Transverse colon (tissue), 4 donors: Measurements from ENCODE around the gene HAUS1. TPM values are rescaled to one million over a fixed set of nuclear protein-coding genes. Genes with fewer than 3 reads are reported as not detected.

ENCODE experiments used
- DNase-seq: peaks from one replicate; pipeline ENCODE4 v3.0.0-alpha.2; 2019
- H3K27ac ChIP-seq, 4 donors: fragments of 200-600 bp; sonication (generic); 2 replicates each; pipeline ENCODE4 v1.5.1; 2016 to 2018; ENCODE audit warnings: inconsistent platforms in 4 of 4
- H3K27me3 ChIP-seq: fragments of 200-600 bp; sonication (generic); 2 replicates; pipeline ENCODE4 v1.5.1; 2017; ENCODE audit warnings: inconsistent platforms
- H3K36me3 ChIP-seq, 4 donors: fragments of 200-600 bp; sonication (generic); 2 replicates each; pipeline ENCODE4 v1.5.1; 2017 to 2019; ENCODE audit warnings: inconsistent platforms in 4 of 4
- H3K4me1 ChIP-seq, 4 donors: fragments of 200-600 bp; sonication (generic); 2 replicates each; pipeline ENCODE4 v1.5.1; 2017 to 2020; ENCODE audit warnings: inconsistent platforms in 4 of 4
- H3K4me3 ChIP-seq, 4 donors: fragments of 200-600 bp; sonication (generic); 1 replicate in 1 of 4; 2 replicates in 3 of 4; pipeline versions ENCODE4 v1.5.1 to v1.6.1; 2017 to 2019; ENCODE audit warnings: inconsistent platforms in 4 of 4
- H3K9me3 ChIP-seq, 2 donors: fragments of 200-600 bp; sonication (generic); 2 replicates each; pipeline ENCODE4 v1.5.1; 2017 to 2019; ENCODE audit warnings: inconsistent platforms in 2 of 2
- EP300 ChIP-seq: sonication (generic); formaldehyde crosslinking; IDR thresholded peaks from one replicate; pipeline ENCODE4 v1.6.1; 2017; ENCODE audit warnings: antibody characterized with exemption, low read depth
- POLR2A ChIP-seq: fragments of 450-650 bp; IDR thresholded peaks from one replicate; pipeline ENCODE4 v1.6.1; 2016; ENCODE audit warnings: antibody characterized with exemption, mild to moderate bottlenecking, moderate library complexity
- POLR2AphosphoS5 ChIP-seq, 3 donors: sonication (generic); formaldehyde crosslinking; IDR thresholded peaks; one replicate each; pipeline ENCODE4 v1.6.1; 2016; ENCODE audit warnings: antibody characterized with exemption in 3 of 3
- WGBS, 2 donors: methylation state at CpG; one replicate each; pipeline ENCODE4 v1.1.5; 2018; ENCODE audit warnings: low coverage in 1 of 2; 5-methylcytosine and 5-hydroxymethylcytosine counted together
- in situ Hi-C, 4 donors: fragments of 200-750 bp; cut with MboI; loops; one replicate each; pipeline versions ENCODE4 v1.15.0 to v1.15.1; 2017; ENCODE audit warnings: low sequenced_read_pairs in 3 of 4, low pct_ligation_motif_present in 1 of 4, low pct_unique_long_range_greater_than_20kb in 1 of 4
- intact Hi-C: fragments of 100-400 bp; cut with DNase I; formaldehyde crosslinking; loops from one replicate; pipeline ENCODE4 v1.15.1; 2023; ENCODE audit warnings: low total_unique reads
- total RNA-seq, 4 donors: library from RNA; depleted of rRNA; stranded (reverse); fragments of >200 nt; gene quantifications; one replicate each; pipeline ENCODE4 v1.1.0, GENCODE V29; 2016
- TF ChIP-seq, protein P1 (sequence below), 5 experiments: fragments of 200-600 bp in 3 of 5; fragments of 450-650 bp in 2 of 5; sonication (generic) in 3 of 5; IDR thresholded peaks; 1 replicate in 2 of 5; 2 replicates in 3 of 5; pipeline ENCODE4 v1.5.1; 2016 to 2017; ENCODE audit warnings: antibody characterized with exemption in 5 of 5, inconsistent platforms in 3 of 5, mild to moderate bottlenecking in 2 of 5, moderate library complexity in 1 of 5

Gene HAUS1, protein sequence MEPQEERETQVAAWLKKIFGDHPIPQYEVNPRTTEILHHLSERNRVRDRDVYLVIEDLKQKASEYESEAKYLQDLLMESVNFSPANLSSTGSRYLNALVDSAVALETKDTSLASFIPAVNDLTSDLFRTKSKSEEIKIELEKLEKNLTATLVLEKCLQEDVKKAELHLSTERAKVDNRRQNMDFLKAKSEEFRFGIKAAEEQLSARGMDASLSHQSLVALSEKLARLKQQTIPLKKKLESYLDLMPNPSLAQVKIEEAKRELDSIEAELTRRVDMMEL
- 10 to 100 TPM in 2 of 4 donors, 1 to 10 TPM in 1, not detected in 1; 1.6 to 33.5 (median 19.8) TPM for total RNA-seq

DNA sequence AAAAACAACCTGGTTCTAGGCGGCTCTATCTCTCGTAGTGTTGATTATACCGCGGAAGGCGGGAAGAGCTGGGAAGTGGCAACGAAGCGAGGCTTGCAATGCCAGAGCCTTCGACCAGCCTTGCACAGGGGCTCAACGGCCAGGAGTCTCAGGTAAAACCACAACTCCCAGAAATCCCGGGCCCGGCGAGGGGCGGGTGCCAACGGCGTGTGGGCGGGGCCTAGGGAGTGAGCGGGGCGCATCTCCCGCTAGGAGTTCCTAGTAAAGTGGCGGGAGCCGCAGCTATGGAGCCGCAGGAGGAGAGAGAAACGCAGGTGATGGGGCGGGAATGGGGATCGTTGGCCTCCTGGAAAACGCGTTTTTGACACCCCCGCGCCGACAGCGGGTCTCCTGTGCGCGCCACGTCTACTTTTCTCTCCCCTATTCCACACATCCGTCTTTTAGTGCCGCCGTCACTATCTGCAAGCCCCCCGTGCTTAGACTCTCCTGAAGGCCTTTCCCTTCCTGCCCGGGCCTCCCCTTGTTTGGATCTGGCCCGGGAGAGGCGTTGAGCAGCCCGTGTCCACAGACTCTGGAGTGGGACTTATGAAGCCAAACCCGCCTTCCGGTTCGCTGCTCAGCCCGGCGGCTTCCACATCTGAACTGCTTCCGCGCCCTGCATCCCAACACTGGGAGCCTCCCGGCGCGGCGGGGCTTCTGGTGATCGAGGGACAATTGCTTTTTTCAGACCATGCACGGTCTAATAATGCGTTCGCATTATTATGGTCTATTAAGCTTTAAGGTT lies at the start of gene HAUS1:
HAUS1 (plus strand) TSS at position 258 of the 784 bp plus-strand sequence; CDS start at position 285, 27 bp downstream.
- Histone ChIP-seq H3K4me3 (peak within 1 kb of the TSS; percentile 59 to 97 (median 84)), H3K4me1 (peaks cover 3 to 17% (median 12%) of the 10 kb centered on the region in 4 donors), H3K27me3 (no peaks in the 10 kb centered on the region), H3K36me3 (no peaks in the 10 kb centered on the region), H3K27ac (peak within 1 kb of the TSS; percentile 91 to 95 (median 91)), H3K9me3 (no peaks in the 10 kb centered on the region)
- DNase-seq = peak; percentile 95
- in situ Hi-C loops = no loop called here
- WGBS, 2 donors = 0 to 2% methylated on average over 12 to 55 of the region's 57 CpGs
- peak; percentile 71 to 87 (median 79) for TF ChIP-seq POLR2AphosphoS5 (IDR thresholded peaks at IDR 0.05)
- TF ChIP-seq POLR2A = peak; percentile 77
- TF ChIP-seq, protein P1, sequence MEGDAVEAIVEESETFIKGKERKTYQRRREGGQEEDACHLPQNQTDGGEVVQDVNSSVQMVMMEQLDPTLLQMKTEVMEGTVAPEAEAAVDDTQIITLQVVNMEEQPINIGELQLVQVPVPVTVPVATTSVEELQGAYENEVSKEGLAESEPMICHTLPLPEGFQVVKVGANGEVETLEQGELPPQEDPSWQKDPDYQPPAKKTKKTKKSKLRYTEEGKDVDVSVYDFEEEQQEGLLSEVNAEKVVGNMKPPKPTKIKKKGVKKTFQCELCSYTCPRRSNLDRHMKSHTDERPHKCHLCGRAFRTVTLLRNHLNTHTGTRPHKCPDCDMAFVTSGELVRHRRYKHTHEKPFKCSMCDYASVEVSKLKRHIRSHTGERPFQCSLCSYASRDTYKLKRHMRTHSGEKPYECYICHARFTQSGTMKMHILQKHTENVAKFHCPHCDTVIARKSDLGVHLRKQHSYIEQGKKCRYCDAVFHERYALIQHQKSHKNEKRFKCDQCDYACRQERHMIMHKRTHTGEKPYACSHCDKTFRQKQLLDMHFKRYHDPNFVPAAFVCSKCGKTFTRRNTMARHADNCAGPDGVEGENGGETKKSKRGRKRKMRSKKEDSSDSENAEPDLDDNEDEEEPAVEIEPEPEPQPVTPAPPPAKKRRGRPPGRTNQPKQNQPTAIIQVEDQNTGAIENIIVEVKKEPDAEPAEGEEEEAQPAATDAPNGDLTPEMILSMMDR (IDR thresholded peaks at IDR 0.05) = no peak
- TF ChIP-seq EP300 = no peak
- intact Hi-C loops = no loop called here

DNA sequence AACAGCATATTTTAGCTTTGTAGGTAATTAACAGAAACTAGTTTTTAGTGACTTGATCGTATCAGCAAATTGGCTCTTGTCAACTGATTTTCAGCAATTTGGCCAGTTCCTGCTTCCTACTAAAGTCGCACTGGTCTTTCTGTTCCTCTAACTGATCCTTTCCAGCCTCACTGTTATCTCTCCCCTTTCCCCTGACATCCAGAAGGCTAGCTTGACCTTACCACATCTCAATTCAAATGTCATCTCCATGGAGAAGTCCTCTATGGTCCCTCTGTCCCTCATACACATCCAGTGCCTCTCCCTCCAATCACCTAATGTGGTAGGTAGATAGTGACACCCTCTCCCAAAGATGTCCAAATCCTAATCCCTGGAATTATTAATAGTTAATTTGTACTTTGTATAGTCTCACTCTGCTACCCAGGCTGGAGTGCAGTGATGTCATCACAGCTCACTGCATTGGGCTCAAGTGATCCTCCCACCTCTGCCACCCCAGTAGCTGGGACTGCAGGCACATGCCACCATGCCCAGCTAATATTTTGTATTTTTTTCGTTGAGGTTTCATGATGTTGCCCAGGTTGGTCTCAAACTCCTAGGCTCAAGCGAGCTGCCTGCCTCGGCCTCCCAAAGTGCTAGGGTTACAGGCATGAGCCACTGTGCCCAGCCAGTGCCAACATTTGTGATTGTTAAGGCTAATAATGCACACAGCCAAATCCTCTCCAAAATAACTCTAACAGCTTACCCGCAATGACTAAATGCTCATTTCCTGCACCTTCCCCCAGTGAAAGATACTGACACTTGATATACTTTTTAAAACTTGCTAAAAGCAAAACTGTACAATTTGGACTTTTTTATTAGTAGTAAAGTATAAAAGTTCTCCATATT lies 49.0 kb upstream of the HAUS1 start:
- intact Hi-C loops (no loop called here), in situ Hi-C loops (no loop called here)
- Histone ChIP-seq H3K9me3 (no peaks in the 10 kb centered on the region), H3K36me3 (no peaks in the 10 kb centered on the region), H3K27ac (no peak overlapping the region), H3K4me3 (no peak overlapping the region), H3K27me3 (no peaks in the 10 kb centered on the region), H3K4me1 (peaks cover 0 to 8% (median 3%) of the 10 kb centered on the region in 4 donors)
- WGBS, 2 donors = 80 to 87% methylated on average over 6 of the region's 6 CpGs
- TF ChIP-seq, protein P1 (IDR thresholded peaks at IDR 0.05) = no peak
- TF ChIP-seq EP300 (no peak), POLR2A (no peak), POLR2AphosphoS5 (IDR thresholded peaks at IDR 0.05) (no peak)
- no peak for DNase-seq

DNA sequence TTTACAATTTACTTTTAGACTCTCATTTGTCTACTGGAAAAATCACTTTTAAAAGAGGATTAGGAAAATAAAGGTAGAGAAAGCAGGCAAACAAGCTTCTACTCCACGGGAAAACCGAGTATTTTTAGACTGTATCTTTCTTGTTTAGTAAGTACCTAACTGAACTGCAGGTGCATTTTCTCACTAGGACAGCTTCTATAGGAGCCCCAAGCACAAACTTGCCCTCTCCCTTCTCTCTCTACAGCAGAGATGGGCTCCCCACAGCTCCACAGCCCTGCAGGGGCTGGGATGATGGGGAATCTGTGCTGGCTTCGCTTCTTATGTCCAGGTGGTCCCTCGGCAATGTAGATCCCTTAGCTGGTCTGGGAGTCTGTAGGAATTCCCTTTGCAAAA lies 48.4 kb upstream of the HAUS1 start:
- Histone ChIP-seq H3K27ac (no peak overlapping the region), H3K36me3 (no peaks in the 10 kb centered on the region), H3K9me3 (no peaks in the 10 kb centered on the region), H3K4me1 (peaks cover 0 to 8% (median 3%) of the 10 kb centered on the region in 4 donors), H3K4me3 (no peak overlapping the region), H3K27me3 (no peaks in the 10 kb centered on the region)
- 64 to 71% methylated on average over 2 to 4 of the region's 4 CpGs for WGBS, 2 donors
- in situ Hi-C loops = no loop called here
- DNase-seq = no peak
- TF ChIP-seq, protein P1 (IDR thresholded peaks at IDR 0.05) = no peak
- no peak for TF ChIP-seq POLR2AphosphoS5 (IDR thresholded peaks at IDR 0.05)
- no peak for TF ChIP-seq EP300
- TF ChIP-seq POLR2A = no peak
- intact Hi-C loops = no loop called here
